Esophagus muscularis mucosa (tissue), 4 donors: ENCODE results near the gene SAMD5. TPM values are rescaled to one million over a fixed set of nuclear protein-coding genes. Genes with fewer than 3 reads are reported as not detected.

Experiments
- DNase-seq: peaks from one replicate; pipeline ENCODE4 v3.0.0-alpha.2; 2017; ENCODE audit errors: extremely low spot score
- H3K27ac ChIP-seq, 4 donors: fragments of 200-600 bp; sonication (generic); replicated peaks in 1 of 4; 1 replicate in 3 of 4; 2 replicates in 1 of 4; pipeline ENCODE4 v1.5.1; 2016 to 2019; ENCODE audit warnings: mild to moderate bottlenecking in 1 of 4
- H3K27me3 ChIP-seq, 4 donors: fragments of 200-600 bp; sonication (generic); one replicate each; pipeline versions ENCODE4 v1.5.1 to v1.6.0; 2016 to 2019
- H3K36me3 ChIP-seq, 4 donors: fragments of 200-600 bp; sonication (generic); one replicate each; pipeline ENCODE4 v1.5.1; 2016 to 2019
- H3K4me1 ChIP-seq, 4 donors: fragments of 200-600 bp; sonication (generic); one replicate each; pipeline ENCODE4 v1.5.1; 2016 to 2019
- H3K4me3 ChIP-seq, 4 donors: fragments of 200-600 bp; sonication (generic); 1 replicate in 2 of 4; 2 replicates in 2 of 4; pipeline ENCODE4 v1.5.1; 2016 to 2019; ENCODE audit warnings: mild to moderate bottlenecking in 4 of 4, moderate library complexity in 1 of 4
- H3K9me3 ChIP-seq, 4 donors: fragments of 200-600 bp; sonication (generic); 1 replicate in 3 of 4; 2 replicates in 1 of 4; pipeline ENCODE4 v1.5.1; 2016 to 2019
- EP300 ChIP-seq: sonication (generic); formaldehyde crosslinking; IDR thresholded peaks from one replicate; pipeline ENCODE4 v1.6.1; 2017; ENCODE audit warnings: antibody characterized with exemption
- POLR2A ChIP-seq: fragments of 450-650 bp; IDR thresholded peaks from one replicate; pipeline ENCODE4 v1.6.1; 2017; ENCODE audit warnings: antibody characterized with exemption, moderate library complexity, mild to moderate bottlenecking, low read depth
- POLR2AphosphoS5 ChIP-seq, 2 donors: sonication (generic); formaldehyde crosslinking; IDR thresholded peaks; one replicate each; pipeline ENCODE4 v1.6.1; 2017; ENCODE audit warnings: antibody characterized with exemption in 2 of 2
- WGBS: methylation state at CpG from one replicate; pipeline ENCODE4 v1.1.5; 2018; 5-methylcytosine and 5-hydroxymethylcytosine counted together
- intact Hi-C: fragments of 100-400 bp; cut with DNase I; formaldehyde crosslinking; loops from one replicate; pipeline ENCODE4 v1.15.1; 2023
- total RNA-seq, 4 donors: library from RNA; depleted of rRNA; stranded (reverse); fragments of >200 nt; gene quantifications; one replicate each; pipeline versions ENCODE4 v1.1.0 to v1.2.1, GENCODE V29; 2016
- TF ChIP-seq, protein P1 (sequence below), 3 experiments: fragments of 200-600 bp in 2 of 3; fragments of 450-650 bp in 1 of 3; sonication (generic) in 2 of 3; IDR thresholded peaks; one replicate each; pipeline ENCODE4 v1.5.1; 2017 to 2019; ENCODE audit warnings: antibody characterized with exemption in 3 of 3, mild to moderate bottlenecking in 2 of 3, moderate library complexity in 1 of 3

SAMD5 gene
- total RNA-seq, 4 donors from 2014 or later, result 0.42 to 0.86 (median 0.64) TPM

- H3K9me3 ChIP-seq, result no peaks in the 10 kb centered on the region
- no peak for DNase-seq
- H3K27me3 ChIP-seq, result no peaks in the 10 kb centered on the region
- no peaks in the 10 kb centered on the region for H3K36me3 ChIP-seq
- TF ChIP-seq EP300, result no peak
- no peak for TF ChIP-seq POLR2AphosphoS5 (IDR thresholded peaks at IDR 0.05)
- no peak for TF ChIP-seq POLR2A
- TF ChIP-seq, protein P1, sequence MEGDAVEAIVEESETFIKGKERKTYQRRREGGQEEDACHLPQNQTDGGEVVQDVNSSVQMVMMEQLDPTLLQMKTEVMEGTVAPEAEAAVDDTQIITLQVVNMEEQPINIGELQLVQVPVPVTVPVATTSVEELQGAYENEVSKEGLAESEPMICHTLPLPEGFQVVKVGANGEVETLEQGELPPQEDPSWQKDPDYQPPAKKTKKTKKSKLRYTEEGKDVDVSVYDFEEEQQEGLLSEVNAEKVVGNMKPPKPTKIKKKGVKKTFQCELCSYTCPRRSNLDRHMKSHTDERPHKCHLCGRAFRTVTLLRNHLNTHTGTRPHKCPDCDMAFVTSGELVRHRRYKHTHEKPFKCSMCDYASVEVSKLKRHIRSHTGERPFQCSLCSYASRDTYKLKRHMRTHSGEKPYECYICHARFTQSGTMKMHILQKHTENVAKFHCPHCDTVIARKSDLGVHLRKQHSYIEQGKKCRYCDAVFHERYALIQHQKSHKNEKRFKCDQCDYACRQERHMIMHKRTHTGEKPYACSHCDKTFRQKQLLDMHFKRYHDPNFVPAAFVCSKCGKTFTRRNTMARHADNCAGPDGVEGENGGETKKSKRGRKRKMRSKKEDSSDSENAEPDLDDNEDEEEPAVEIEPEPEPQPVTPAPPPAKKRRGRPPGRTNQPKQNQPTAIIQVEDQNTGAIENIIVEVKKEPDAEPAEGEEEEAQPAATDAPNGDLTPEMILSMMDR (IDR thresholded peaks at IDR 0.05), result no peak
- WGBS, result 59% methylated on average over 13 of the region's 13 CpGs
- intact Hi-C loops, result no loop called here
- H3K4me3 ChIP-seq, result no peak overlapping the region
- H3K27ac ChIP-seq, result no peak overlapping the region
- no peaks in the 10 kb centered on the region for H3K4me1 ChIP-seq
Measured at GRCh38 chr6:147530132-147531060, 21.9 kb downstream of the SAMD5 start.

DNA sequence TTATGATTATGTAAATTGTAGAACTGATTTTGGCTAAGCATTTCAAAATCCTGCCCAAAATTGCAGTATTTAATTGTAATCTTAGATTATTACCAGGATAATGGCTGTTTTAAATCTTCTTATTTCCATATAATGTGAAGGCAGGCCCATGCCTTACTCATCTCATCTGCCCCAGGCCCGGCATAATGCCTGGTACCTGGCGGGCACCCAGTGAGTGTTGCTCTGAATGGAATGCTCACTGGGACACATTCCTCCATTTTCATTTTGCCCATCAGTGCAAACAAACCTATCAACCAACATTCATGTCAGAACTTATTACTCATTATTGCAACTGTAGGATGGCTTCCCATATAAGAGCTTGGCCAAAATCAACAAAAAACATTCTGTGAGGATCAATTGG lies 22.8 kb downstream of the SAMD5 start:
- WGBS, result 89% methylated on average over 2 of the region's 2 CpGs
- Histone ChIP-seq H3K27ac (no peak overlapping the region), H3K4me3 (no peak overlapping the region), H3K36me3 (no peaks in the 10 kb centered on the region), H3K9me3 (no peaks in the 10 kb centered on the region), H3K27me3 (no peaks in the 10 kb centered on the region), H3K4me1 (no peaks in the 10 kb centered on the region)
- no peak for DNase-seq
- TF ChIP-seq POLR2AphosphoS5 (IDR thresholded peaks at IDR 0.05), result no peak
- TF ChIP-seq POLR2A, result no peak
- TF ChIP-seq, protein P1 (IDR thresholded peaks at IDR 0.05), result no peak
- TF ChIP-seq EP300, result no peak
- intact Hi-C loops, result no loop called here

DNA sequence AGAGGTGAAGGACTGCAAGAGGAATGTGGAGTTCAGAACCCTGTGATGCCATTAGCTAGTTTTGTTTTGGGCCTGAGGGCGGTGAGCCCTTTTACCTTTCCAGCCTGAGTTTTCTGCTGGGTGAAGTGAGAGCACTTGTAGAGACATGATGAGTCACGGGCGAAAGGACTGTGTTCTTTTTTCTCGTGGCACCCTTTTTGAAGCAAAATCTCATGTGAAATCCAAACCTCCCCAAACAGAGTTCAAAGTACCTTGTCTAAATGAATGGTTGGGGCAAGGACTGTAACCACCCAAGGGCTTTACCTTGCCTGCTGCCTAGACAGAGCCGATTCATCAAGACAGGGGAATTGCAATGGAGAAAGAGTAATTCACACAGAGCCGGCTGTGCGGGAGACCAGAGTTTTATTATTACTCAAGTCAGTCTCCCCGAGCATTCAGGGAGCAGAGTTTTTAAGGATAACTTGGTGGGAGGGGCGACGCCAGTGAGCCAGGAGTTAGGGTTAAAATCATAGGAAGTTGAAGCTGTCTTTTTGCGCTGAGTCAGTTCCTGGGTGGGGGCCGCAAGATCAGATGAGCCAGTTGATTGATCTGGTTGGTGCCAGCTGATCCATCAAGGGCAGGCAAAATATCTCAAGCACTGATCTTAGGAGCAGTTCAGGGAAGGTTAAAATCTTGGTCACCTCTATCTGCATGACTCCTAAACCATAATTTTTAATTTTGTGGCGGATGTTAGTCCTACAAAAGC lies 25.8 kb downstream of the SAMD5 start:
- H3K27me3 ChIP-seq, result no peaks in the 10 kb centered on the region
- no peak overlapping the region for H3K27ac ChIP-seq
- no peaks in the 10 kb centered on the region for H3K9me3 ChIP-seq
- TF ChIP-seq POLR2AphosphoS5 (IDR thresholded peaks at IDR 0.05), result no peak
- TF ChIP-seq, protein P1 (IDR thresholded peaks at IDR 0.05), result no peak
- H3K4me1 ChIP-seq, result no peaks in the 10 kb centered on the region
- intact Hi-C loops, result no loop called here
- DNase-seq, result no peak
- no peaks in the 10 kb centered on the region for H3K36me3 ChIP-seq
- no peak overlapping the region for H3K4me3 ChIP-seq
- 94% methylated on average over 13 of the region's 13 CpGs for WGBS

GRCh38 chr6:147538821-147539220 lies 30.3 kb downstream of the SAMD5 start:
- 88% methylated on average over 6 of the region's 6 CpGs for WGBS
- H3K27ac ChIP-seq, result no peak overlapping the region
- intact Hi-C loops, result no loop called here
- H3K9me3 ChIP-seq, result no peaks in the 10 kb centered on the region
- no peak overlapping the region for H3K4me3 ChIP-seq
- H3K27me3 ChIP-seq, result no peaks in the 10 kb centered on the region
- no peaks in the 10 kb centered on the region for H3K4me1 ChIP-seq
- TF ChIP-seq EP300, result no peak
- no peak for TF ChIP-seq POLR2AphosphoS5 (IDR thresholded peaks at IDR 0.05)
- no peak for TF ChIP-seq POLR2A
- TF ChIP-seq, protein P1 (IDR thresholded peaks at IDR 0.05), result no peak
- H3K36me3 ChIP-seq, result no peaks in the 10 kb centered on the region
- no peak for DNase-seq
